Tongue (tissue), 2 donors: ENCODE results near the gene TXNDC2. TPM values are rescaled to one million over a fixed set of nuclear protein-coding genes. Genes with fewer than 3 reads are reported as not detected.
A peak's percentile ranks its signal among the peaks of the same experiment; 100 is the strongest.
"Not testable (repeated sequence)": the region's sequence is repeated elsewhere in the genome, so short reads cannot be mapped to it uniquely, and the experiment has no call there.

Experiments
- DNase-seq: peaks from one replicate; pipeline ENCODE4 v3.0.0-alpha.2; 2015
- total RNA-seq: library from RNA; depleted of rRNA; stranded (reverse); fragments of >200 nt; gene quantifications from one replicate; pipeline ENCODE4 v1.2.3, GENCODE V29; 2014

TXNDC2 gene
- total RNA-seq, 1 donor from 2014 or later: not detected

DNA sequence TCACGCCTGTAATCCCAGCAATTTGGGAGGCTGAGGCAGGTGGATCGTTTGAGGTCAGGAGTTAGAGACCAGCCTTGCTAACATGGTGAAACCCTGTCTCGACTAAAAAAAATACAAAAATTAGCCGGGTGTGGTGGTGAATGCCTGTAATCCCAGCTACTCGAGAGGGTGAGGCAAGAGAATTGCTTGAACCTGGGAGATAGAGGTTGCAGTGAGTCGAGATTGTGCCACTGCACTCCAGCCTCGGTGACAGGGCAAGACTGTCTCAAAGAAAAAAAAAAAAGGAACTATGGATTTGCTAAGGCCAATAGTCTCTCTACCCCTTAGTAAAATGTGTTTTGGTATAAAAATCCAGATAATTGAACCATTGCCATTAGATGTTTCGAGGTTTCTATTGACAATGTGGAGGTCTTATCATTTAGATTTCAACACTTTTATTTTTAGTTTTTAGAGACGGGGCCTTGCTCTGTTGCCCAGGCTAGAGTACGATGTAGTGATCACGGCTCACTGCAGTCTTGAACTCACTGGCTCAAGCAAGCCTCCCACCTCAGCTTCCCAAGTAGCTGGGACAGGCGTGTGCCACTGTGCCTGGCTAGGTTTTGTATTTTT is 1.1 kb upstream of the TXNDC2 start:
- DNase-seq: no peak

- DNase-seq: no peak
Measured at GRCh38 chr18:9886005-9886348, 204 bp downstream of the TXNDC2 start.

DNA sequence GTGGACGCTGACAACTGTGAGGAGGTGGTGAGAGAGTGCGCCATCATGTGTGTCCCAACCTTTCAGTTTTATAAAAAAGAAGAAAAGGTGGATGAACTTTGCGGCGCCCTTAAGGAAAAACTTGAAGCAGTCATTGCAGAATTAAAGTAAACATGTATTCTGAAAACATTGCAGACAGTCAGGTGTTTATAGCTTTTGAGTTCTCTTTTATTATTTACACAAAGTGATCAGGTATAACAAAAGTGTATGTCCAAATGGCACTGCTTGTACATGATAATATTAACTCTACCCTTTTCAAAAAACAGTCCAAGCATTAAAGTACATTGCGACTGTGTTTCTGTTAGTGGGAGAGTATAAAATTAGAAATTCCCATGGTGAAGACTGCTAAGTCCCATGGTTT is 2.2 kb downstream of the TXNDC2 start:
- DNase-seq: no peak

- DNase-seq: no peak
Measured at GRCh38 chr18:9890196-9890595, 4.4 kb downstream of the TXNDC2 start.

- no peak for DNase-seq
Measured at GRCh38 chr18:9890957-9891356, 5.2 kb downstream of the TXNDC2 start.

GRCh38 chr18:9891515-9891914 is 5.7 kb downstream of the TXNDC2 start:
- DNase-seq: not testable (repeated sequence)

DNA sequence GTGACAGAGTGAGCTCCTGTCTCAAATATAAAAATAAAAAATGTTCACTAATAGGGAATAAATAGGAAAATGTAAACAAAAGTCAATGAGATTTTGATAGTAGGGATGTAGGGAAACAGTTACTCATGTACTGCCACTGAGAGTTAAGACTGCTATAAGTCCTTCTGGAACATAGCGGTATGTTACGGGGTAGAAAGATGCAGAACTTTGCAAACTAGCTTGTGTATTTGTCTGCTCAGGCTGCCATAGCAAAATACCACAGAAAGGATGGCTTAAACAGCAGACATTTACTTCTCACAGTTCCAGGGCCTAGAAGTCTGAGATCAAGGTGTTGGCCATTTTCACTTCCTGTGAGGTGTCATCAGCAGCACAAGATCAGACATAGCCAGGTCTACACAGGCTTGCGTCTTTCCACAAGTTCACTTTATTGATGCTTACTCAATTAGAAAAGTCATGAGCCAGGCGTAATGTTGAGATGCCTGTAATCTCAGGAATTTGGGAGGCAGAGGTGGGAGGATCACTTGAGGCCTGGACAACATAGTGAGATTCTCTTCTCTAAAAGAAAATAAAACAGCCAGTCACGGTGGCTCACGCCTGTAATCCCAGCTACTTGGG is 8.8 kb downstream of the TXNDC2 start:
- no peak for DNase-seq

GRCh38 chr18:9897129-9897528 is 11.4 kb downstream of the TXNDC2 start:
- no peak for DNase-seq

GRCh38 chr18:9897787-9898291 is 12.1 kb downstream of the TXNDC2 start:
- DNase-seq: not testable (repeated sequence)

GRCh38 chr18:9898792-9899549 is 13.2 kb downstream of the TXNDC2 start:
- DNase-seq: no peak

GRCh38 chr18:9899550-9899930 is 13.8 kb downstream of the TXNDC2 start:
- not testable (repeated sequence) for DNase-seq

- no peak for DNase-seq
Measured at GRCh38 chr18:9900699-9901098, 14.9 kb downstream of the TXNDC2 start.

GRCh38 chr18:9901377-9901776 is 15.6 kb downstream of the TXNDC2 start:
- no peak for DNase-seq

- DNase-seq: not testable (repeated sequence)
Measured at GRCh38 chr18:9902264-9902663, 16.5 kb downstream of the TXNDC2 start.

- peak; percentile 57 for DNase-seq
Measured at GRCh38 chr18:9902832-9903231, 17.1 kb downstream of the TXNDC2 start.

GRCh38 chr18:9905401-9905922 is 19.7 kb downstream of the TXNDC2 start:
- DNase-seq: peak; percentile 37

DNA sequence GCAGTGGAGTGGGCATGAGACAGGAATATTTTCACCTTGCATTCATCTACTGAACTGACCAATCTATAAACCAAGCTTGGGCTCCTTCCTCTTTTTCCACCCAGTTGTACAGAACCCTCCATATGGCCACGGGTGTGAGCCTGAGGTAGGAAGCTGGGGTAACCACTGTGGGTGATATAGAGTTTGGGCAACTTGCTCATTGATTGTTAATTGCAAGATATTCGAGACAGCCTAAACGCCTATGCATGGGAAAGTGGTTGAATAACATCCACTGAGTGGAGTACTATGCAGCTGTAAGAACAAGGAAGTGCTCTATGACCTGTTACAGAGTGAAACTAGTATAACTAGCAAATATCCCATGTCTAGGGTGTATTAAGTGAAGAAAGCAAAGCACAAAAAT is 20.7 kb downstream of the TXNDC2 start:
- no peak for DNase-seq

GRCh38 chr18:9907867-9908266 is 22.1 kb downstream of the TXNDC2 start:
- no peak for DNase-seq

DNA sequence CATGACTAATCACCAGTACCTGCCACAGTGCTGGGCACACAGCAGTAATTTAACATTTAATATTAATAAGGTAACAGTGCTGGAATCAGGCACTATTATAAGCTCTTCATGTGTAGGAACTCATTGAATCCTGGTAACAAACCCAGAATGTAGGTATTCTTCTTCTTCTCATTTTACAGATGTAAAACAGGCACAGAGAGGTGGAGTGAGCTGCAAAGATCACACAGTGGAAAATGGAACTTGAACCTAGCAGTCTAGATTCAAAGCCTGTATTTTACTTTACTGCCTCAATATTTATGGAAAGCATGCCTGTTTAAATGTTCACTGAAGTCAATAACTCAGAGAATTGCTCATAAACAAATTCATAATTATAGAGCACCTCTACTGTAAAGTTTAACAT is 24.3 kb downstream of the TXNDC2 start:
- DNase-seq: no peak

- no peak for DNase-seq
Measured at GRCh38 chr18:9910661-9911060, 24.9 kb downstream of the TXNDC2 start.

- DNase-seq: no peak
Measured at GRCh38 chr18:9911226-9911625, 25.5 kb downstream of the TXNDC2 start.

DNA sequence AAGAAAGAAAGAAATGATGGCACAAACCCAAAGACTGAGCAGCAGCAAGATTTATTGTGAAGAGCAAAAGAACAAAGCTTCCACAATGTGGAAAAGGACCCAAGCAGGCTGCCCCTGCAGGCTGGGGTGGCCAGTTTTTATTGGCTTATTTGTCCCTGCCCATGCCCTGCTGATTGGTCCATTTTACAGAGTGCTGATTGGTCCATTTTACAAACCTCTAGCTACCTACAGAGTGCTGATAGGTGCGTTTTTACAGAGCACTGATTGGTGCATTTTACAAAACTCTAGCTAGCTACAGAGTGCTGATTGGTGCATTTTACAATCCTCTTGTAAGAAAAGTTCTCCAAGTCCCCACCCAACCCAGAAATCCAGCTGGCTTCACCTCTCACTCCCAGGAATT is 26.5 kb downstream of the TXNDC2 start:
- not testable (repeated sequence) for DNase-seq

DNA sequence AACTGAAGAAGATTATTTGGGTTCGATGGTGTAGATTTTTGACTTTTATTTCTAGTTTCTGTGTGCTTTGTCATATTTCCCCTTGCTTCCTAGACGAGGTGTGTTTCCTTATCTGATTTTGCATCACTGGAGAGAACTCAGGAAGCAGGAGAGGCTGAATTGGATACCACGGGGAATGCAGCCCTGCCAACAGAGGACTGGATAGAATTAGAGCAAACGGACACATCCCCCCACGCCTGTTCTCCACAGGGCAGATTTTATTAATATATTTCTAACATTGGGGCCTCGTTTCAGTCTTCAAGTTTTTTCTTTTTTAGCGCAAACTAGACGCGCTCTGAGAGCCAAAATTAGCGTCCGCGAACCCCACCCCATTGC is 27.4 kb downstream of the TXNDC2 start:
- no peak for DNase-seq
